Right renal cortex interstitium (tissue), 3 donors: ENCODE data around the gene B3GNT8. TPM values are rescaled to one million over a fixed set of nuclear protein-coding genes. Genes with fewer than 3 reads are reported as not detected.
"Not testable (repeated sequence)": the region's sequence is repeated elsewhere in the genome, so short reads cannot be mapped to it uniquely, and the experiment has no call there.

Experiments
- DNase-seq, 3 donors: peaks; one replicate each; pipeline ENCODE4 v3.0.0-alpha.2; 2013; ENCODE audit warnings: low read depth in 3 of 3, low spot score in 2 of 3
- polyA plus RNA-seq, 3 donors: library from polyadenylated mRNA; unstranded; fragments of 120-200 nt; gene quantifications; one replicate each; pipeline ENCODE4 v1.2.1, GENCODE V29; 2013; ENCODE audit not compliant: insufficient read length in 3 of 3

Gene B3GNT8
- polyA plus RNA-seq, 3 donors, result 2.9 to 4.9 (median 3.7) TPM

- no peak for DNase-seq
These were observed 6.9 kb downstream of the B3GNT8 start for GRCh38 chr19:41420101-41420880.

DNA sequence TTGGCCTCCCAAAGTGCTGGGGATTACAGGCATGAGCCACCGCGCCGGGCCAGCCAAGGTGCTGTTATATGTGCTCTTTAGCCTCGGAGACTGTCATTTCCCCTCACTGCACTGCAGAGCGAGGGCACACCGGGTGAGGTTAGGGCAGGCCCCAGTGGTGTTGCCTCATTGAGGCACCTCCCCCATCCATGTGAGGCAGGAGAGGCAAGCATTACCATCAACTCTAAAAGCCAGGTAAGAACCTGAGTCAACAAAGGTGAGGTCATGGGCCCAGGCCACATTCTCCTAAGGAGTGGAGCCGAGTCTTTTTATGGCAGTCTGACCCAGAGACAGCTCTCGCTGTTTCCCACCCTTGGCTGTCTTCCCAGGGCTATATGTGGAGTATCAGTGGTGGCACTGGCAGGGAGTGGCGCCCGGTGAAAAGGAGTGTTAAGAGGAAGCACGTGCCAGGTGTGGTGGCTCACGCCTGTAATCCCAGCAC is 10.9 kb downstream of the B3GNT8 start:
- DNase-seq, result no peak

DNA sequence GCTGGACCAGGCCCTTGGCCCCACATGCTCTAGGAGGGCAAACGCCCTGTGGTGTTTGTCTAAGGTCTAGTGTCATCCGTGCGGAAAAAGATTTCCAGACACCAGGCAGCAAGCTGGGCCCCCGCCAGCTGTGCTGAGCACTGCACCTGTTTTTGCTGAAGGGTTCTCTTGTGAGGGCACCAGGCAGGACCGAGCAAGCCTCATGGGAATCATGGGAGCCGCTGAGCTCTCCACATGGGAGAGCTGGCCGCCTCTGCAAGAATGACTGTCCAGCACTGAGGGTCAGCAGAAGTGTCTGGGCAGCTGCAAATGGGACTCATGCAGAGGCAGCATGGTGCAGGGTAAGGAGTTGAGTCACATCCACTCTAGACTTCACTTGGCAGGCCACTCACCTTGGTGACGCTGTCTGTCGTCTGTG is 12.0 kb downstream of the B3GNT8 start:
- DNase-seq, result no peak

- DNase-seq, result no peak
These were observed 12.7 kb downstream of the B3GNT8 start for GRCh38 chr19:41414461-41414860.

DNA sequence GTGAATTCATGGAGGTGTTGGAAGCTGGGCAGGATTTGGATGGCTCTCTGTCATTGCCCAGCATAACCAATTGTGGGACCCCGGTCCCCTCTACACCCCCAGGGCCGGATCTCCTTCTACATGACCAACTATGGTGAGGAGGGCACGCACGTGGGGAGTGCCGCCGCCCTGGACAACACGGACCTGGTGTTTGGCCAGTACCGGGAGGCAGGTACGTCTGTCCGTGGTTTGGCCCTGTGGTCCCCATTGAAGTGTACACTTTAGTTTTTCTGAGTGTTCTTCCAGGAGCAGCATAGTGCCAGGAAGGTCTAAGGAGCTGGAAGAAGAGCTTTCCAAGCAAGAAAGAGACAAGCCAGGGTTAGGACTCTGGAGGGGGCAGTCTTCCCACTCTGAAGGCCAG is 13.2 kb downstream of the B3GNT8 start:
- DNase-seq, result no peak

DNA sequence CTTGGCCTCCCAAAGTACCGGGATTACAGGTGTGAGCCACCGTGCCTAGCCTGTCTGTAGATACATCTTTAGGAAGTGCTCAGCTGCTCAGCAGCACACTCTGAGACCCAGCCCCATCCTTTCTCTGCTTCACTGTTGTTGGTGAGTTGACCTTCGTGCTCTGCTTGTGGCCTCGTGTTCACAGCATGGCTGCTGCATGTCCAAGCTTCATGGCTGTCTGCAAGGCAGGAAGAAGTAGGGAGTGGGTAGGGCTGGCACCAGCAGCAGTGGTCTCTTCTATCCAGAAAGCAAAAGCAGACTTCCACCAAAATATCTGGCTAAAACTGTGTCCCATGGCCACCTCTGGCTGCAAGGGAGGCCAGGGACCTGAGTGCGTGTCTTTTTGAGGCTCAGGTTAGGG is 14.2 kb downstream of the B3GNT8 start:
- no peak for DNase-seq

GRCh38 chr19:41411968-41412265 is 15.3 kb downstream of the B3GNT8 start:
- DNase-seq, result no peak

DNA sequence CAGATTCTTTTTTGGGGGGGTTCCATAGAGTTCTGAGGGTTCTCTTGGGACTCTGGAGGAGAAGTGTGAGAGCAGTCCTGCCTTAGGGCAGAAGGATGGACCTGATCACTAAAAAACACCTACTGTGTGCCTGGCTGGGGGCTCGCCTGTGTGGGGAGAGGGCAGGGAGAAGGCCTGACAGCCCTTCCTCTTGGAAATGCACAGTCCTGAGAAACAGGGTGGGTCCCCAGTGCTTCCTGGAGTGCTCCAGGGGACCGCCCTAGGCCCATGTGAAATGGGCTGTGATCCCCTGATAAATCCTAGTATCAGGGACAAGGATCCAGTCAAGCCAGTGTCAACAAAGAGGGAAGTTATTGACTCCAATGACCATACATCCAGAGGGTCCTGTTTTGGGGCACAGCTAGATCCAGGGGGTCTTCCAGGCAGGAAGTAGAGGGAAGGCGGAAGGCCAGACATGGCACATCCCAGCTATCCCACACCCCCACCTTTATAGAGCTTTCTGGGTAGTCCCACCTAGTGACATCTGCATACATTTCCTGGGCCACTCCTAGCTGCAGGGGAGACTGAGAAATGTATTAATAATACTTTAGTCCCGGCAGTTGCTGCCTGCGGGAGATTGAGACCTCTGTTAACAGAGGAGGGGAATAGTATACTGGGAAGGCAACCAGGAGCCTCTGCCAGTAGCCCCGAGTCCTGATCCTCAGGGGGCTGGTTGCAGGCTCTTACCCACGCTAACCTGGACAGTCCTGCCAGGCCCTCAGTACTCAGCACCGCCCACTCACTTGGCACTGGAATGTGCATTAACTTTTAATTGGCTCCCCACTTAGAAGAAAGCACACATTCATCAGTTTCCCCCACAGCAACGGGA is 15.8 kb downstream of the B3GNT8 start:
- DNase-seq, result no peak

- DNase-seq, result no peak
These were observed 16.7 kb downstream of the B3GNT8 start for GRCh38 chr19:41410336-41411054.

DNA sequence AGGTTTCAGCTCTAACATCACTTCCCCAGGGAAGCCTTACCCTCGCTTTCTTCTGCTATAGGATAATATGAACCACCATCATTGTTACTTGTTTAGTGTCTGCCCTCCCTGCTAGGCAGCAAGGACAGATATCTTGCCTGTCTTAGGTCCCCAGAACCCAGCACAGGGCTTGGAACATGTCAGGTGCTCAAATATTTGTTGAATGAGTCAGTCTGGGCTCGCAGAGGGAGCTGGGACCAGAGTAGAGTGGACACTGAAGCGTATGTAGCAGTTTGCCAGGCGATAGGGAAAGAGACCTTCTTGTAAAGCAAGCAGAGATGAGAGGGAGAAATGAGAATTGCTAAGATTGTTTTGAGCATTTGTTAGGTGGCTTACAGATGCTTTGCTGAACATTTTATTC is 17.9 kb downstream of the B3GNT8 start:
- no peak for DNase-seq

DNA sequence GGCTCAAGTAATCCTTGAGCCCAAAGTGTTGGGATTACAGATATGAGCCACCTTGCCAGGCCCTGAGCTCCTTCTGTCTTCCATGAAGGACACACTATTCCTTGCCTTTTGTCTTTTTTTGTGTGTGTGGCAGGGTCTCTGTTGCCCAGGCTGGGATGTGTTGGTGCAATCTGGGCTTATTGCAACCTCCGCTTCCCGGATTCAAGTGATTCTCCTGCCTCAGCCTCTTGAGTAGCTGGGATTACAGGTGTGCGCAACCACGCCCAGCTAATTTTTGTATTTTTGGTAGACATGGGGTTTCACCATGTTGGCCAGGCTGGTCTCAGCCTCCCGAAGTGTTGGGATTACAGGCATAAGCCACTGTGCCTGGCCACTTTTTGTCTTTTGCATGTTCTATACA is 18.3 kb downstream of the B3GNT8 start:
- not testable (repeated sequence) for DNase-seq

- no peak for DNase-seq
These were observed 18.9 kb downstream of the B3GNT8 start for GRCh38 chr19:41408256-41408655.

DNA sequence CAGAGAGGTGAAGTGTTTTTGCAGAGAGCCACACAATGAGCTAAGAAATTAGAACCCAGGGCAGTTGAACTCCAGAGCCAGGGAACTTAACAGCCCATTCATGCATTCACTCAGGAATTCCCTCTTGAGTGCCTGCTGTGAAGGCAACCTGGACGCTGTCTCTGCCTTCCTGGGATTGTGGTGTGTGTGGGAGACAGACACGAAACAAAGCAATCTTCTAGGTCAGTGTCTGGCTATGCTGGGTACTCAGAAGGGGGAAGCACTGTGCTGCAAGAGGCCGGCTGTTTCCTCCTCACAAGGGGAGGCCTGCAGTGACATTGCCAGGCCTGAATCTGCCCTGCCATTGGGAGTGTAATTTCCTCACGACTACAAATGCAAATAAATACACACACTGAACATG is 19.9 kb downstream of the B3GNT8 start:
- no peak for DNase-seq

DNA sequence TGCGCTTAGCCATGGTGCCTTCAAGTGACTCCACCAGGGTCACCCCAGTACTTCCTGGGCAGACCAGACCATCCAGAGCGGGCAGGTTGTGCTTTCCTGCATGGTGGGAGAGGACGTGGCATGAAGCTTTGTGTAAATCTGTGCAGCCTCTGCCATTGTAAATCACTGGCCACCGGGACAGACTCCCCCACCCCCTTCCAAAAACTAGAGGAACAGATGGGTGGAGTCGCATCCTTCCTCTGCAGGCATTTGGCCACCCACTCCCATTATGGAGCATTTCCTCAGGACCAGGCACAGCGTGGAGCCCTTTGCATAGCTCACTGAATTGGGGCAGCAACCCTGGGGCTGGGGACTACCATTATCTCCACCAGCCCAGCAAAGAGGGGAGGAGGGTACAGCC is 21.4 kb downstream of the B3GNT8 start:
- DNase-seq, result no peak

DNA sequence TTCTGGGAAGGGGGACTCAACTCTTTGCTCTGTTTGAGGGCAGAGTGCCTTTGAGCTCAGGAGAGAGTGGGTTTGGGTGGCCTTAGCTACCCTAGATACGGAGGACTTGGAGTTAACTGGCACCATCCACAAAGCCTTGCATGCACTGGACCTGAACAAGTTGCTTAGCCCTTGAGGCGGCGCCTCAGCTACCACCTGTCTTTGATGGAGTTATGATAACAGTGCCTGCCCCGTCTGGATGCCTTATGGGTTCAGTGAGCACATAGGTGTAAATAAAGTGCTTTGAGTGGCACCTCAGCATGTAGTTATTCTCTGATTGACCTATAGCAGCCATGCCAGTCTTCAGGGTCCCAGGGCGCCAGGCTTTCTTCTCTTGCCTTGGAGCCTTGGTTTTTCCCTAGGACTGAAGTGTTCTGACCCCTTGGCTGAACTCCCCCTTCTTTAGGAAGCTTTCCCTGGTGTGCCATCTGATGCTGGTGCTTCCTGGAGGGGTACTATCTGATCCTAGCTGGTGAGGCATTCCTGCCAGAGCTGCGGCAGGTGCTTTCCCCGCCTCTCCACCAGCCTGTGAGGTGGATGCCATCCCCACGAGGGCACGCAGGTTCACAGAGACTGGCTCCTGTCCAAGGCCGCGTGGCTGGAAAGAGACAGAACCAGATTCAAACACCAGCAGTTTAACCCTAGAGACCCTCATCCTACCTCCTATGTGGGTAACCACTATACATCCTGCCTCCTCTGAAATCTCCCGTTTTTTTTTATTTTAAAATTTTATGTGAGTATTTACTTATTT is 23.8 kb downstream of the B3GNT8 start:
- no peak for DNase-seq

DNA sequence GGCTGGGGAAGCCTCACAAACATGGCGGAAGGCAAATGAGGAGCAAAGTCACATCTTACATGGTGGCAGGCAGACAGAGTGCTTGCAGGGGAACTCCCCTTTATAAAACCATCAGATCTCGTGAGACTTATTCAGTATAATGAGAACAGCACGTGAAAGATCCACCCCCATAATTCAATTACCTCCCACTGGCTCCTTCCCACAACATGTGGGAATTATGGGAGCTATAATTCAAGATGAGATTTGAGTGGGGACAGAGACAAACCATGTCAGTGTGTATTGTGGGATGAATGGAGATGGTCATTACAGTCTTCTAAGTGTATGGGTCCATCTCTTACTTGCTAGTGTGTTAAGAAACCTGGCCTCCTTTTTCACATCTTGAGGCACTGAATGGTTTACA is 25.2 kb downstream of the B3GNT8 start:
- no peak for DNase-seq

DNA sequence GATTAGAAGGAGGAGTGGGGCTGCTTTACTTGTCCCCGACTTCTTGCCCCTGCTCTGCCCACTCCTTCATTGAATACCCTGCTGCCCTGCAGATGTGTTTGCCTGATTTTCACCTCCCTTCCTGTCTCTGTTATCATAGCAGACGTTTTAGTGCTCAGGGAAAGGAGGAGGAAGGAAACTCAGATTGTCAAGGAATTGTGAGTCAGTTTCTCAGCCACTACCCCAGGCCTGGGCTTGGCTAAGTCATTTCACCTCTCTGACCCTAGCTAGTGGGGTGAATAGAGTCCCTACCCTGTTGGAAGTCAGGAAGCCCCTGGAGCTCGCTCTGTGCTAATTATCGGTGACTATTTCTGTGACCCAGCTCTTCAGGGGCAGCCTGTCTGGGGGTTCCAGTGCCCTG is 25.7 kb downstream of the B3GNT8 start:
- no peak for DNase-seq

- DNase-seq, result no peak
These were observed 27.6 kb downstream of the B3GNT8 start for GRCh38 chr19:41399525-41399924.

GRCh38 chr19:41399091-41399490 is 28.1 kb downstream of the B3GNT8 start:
- DNase-seq, result no peak

DNA sequence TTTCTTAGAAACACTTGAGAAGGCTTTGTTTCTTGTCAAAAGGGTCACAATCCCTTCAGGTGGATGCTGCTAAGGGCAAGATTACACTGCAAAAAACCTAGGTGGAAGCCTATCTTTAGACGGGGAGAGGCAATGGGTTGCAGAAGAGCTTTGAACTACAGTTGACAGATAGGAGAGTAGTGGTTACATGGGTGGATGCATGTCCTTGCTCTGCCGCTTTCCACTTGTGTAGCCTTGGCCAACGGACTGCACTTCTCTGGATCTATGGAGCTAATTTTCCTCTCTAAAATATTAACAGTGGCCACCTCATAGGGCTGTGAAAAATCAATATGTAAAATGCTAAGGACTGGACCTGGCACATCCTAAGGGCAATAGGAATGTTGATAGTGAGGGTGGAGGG is 28.6 kb downstream of the B3GNT8 start:
- DNase-seq, result no peak

GRCh38 chr19:41398050-41398418 is 29.1 kb downstream of the B3GNT8 start:
- no peak for DNase-seq
